SK-N-SH (cell line): ENCODE data around the gene SLC5A9. TPM values are rescaled to one million over a fixed set of nuclear protein-coding genes. Genes with fewer than 3 reads are reported as not detected.

Experiments
- CTCF ChIA-PET: fragments of 300-600, 350-600 bp; formaldehyde crosslinking; extraction: SDS; loops from one replicate; lab custom pipeline; 2021; lab: Yijun Ruan, JAX
- POLR2A ChIA-PET: fragments of 350-600 bp; sonication (Branson Sonifier 250); formaldehyde crosslinking; extraction: SDS; loops from one replicate; lab custom pipeline; 2020; ENCODE audit warnings: antibody characterized with exemption, inconsistent platforms; lab: Yijun Ruan, JAX
- DNase-seq: peaks from one replicate; pipeline ENCODE4 v3.0.0; 2012
- H2AFZ ChIP-seq: fragments of 200-600 bp; sonication (generic); 2 replicates; pipeline ENCODE4 v1.8.1; 2016; ENCODE audit warnings: antibody characterized with exemption, mild to moderate bottlenecking, low read depth
- H3F3A ChIP-seq: fragments of 200-600 bp; sonication (generic); replicated peaks from 2 replicates; pipeline ENCODE3; 2016; ENCODE audit warnings: antibody characterized with exemption, mild to moderate bottlenecking; ENCODE audit not compliant: insufficient read depth
- H3K27ac ChIP-seq, 2 experiments: fragments of 200-500 bp in 1 of 2; fragments of 200-600 bp in 1 of 2; sonication (Bioruptor generic) in 1 of 2; sonication (generic), shearing (Covaris generic) in 1 of 2; 2 replicates each; pipeline versions ENCODE4 v1.5.1 to v1.6.1; 2014 to 2016; ENCODE audit warnings: low read depth in 2 of 2, inconsistent platforms in 1 of 2, low read length in 1 of 2, mild to moderate bottlenecking in 1 of 2, mixed read lengths in 1 of 2
- H3K27me3 ChIP-seq: fragments of 200-600 bp; sonication (generic), shearing (Covaris generic); 2 replicates; pipeline ENCODE4 v1.6.1; 2016; ENCODE audit warnings: mixed run types; ENCODE audit not compliant: insufficient read depth
- H3K36me3 ChIP-seq, 2 experiments: fragments of 200-500 bp in 1 of 2; fragments of 200-600 bp in 1 of 2; sonication (Bioruptor generic) in 1 of 2; sonication (generic) in 1 of 2; replicated peaks in 1 of 2; 2 replicates each; pipeline versions ENCODE3 to v1.5.1; 2014 to 2016; ENCODE audit warnings: low read length in 1 of 2, mild to moderate bottlenecking in 1 of 2; ENCODE audit not compliant: insufficient read depth in 2 of 2, control insufficient read depth in 1 of 2
- H3K4me1 ChIP-seq, 2 experiments: fragments of 200-500 bp in 1 of 2; fragments of 200-600 bp in 1 of 2; sonication (Bioruptor generic) in 1 of 2; sonication (generic), shearing (Covaris generic) in 1 of 2; 2 replicates each; pipeline versions ENCODE4 v1.5.1 to v1.6.1; 2014 to 2016; ENCODE audit warnings: low read depth in 1 of 2, low read length in 1 of 2, mixed run types in 1 of 2; ENCODE audit not compliant: insufficient read depth in 2 of 2, control insufficient read depth in 1 of 2
- H3K4me2 ChIP-seq: fragments of 200-600 bp; sonication (generic), shearing (Covaris generic); 2 replicates; pipeline ENCODE4 v1.6.1; 2017; ENCODE audit warnings: mixed run types
- H3K4me3 ChIP-seq, 2 experiments: fragments of 200-500 bp in 1 of 2; fragments of 200-600 bp in 1 of 2; sonication (Bioruptor generic) in 1 of 2; sonication (generic), shearing (Covaris generic) in 1 of 2; 2 replicates each; pipeline versions ENCODE4 v1.5.1 to v1.8.1; 2014 to 2016; ENCODE audit warnings: low read depth in 2 of 2, inconsistent platforms in 1 of 2, low read length in 1 of 2, mild to moderate bottlenecking in 1 of 2, mixed read lengths in 1 of 2, moderate library complexity in 1 of 2
- H3K79me2 ChIP-seq: fragments of 200-600 bp; sonication (generic); 2 replicates; pipeline ENCODE4 v1.8.1; 2017; ENCODE audit warnings: mild to moderate bottlenecking; ENCODE audit not compliant: insufficient read depth
- H3K9ac ChIP-seq: fragments of 200-600 bp; sonication (generic); 2 replicates; pipeline ENCODE4 v1.6.1; 2017; ENCODE audit warnings: mixed run types
- H3K9me2 ChIP-seq: fragments of 200-600 bp; sonication (generic); 2 replicates; pipeline ENCODE4 v1.6.1; 2017; ENCODE audit warnings: mixed run types
- H3K9me3 ChIP-seq: fragments of 200-600 bp; sonication (generic); 2 replicates; pipeline ENCODE4 v1.6.1; 2017; ENCODE audit warnings: mixed run types, mild to moderate bottlenecking, moderate library complexity
- H4K20me1 ChIP-seq: fragments of 200-600 bp; sonication (generic); 2 replicates; pipeline ENCODE4 v1.6.1; 2017; ENCODE audit warnings: mild to moderate bottlenecking, mixed run types; ENCODE audit not compliant: insufficient read depth
- CHD2 ChIP-seq: fragments of 150-350 bp; IDR thresholded peaks from 2 replicates; pipeline ENCODE4 v1.6.1; 2018; ENCODE audit warnings: low read length; ENCODE audit not compliant: partially characterized antibody
- ELF1 ChIP-seq: IDR thresholded peaks from 2 replicates; pipeline ENCODE4 v1.4.0; 2012
- EZH2phosphoT487 ChIP-seq: fragments of 200-600 bp; sonication (generic); IDR thresholded peaks from 2 replicates; pipeline ENCODE4 v1.6.1; 2017; ENCODE audit warnings: low read depth, mixed run types, mild to moderate bottlenecking, antibody characterized with exemption, moderate library complexity, borderline replicate concordance
- FOSL2 ChIP-seq: IDR thresholded peaks from 2 replicates; pipeline ENCODE4 v1.4.0; 2012; ENCODE audit warnings: low read depth, mild to moderate bottlenecking, moderate library complexity, borderline replicate concordance
- FOXJ3 ChIP-seq: sonication (generic); formaldehyde crosslinking; IDR thresholded peaks from 2 replicates; pipeline ENCODE4 v1.5.1; 2020; ENCODE audit warnings: mild to moderate bottlenecking, missing genetic modification reagents
- FOXM1 ChIP-seq: IDR thresholded peaks from 2 replicates; pipeline ENCODE4 v1.4.0; 2012; ENCODE audit warnings: low read depth, mild to moderate bottlenecking
- GABPA ChIP-seq: IDR thresholded peaks from 2 replicates; pipeline ENCODE4 v1.4.0; 2012; ENCODE audit warnings: low read depth, mild to moderate bottlenecking
- MXI1 ChIP-seq: IDR thresholded peaks from 2 replicates; pipeline ENCODE4 v1.6.1; 2012; ENCODE audit warnings: mild to moderate bottlenecking, low read depth, low read length, improper control_type of control experiment
- RFX5 ChIP-seq: IDR thresholded peaks from 2 replicates; pipeline ENCODE4 v1.6.1; 2012; ENCODE audit warnings: mild to moderate bottlenecking, improper control_type of control experiment, low read length
- RXRA ChIP-seq: IDR thresholded peaks from 2 replicates; pipeline ENCODE4 v1.4.0; 2012; ENCODE audit warnings: low read depth, mild to moderate bottlenecking, borderline replicate concordance
- SMC3 ChIP-seq: IDR thresholded peaks from 2 replicates; pipeline ENCODE4 v1.6.1; 2012; ENCODE audit warnings: low read depth, low read length, improper control_type of control experiment
- TAF1 ChIP-seq: IDR thresholded peaks from 2 replicates; pipeline ENCODE4 v1.6.1; 2012; ENCODE audit warnings: low read depth, mild to moderate bottlenecking, low read length, moderate library complexity, borderline replicate concordance
- TEAD4 ChIP-seq: IDR thresholded peaks from 2 replicates; pipeline ENCODE4 v1.4.0; 2012; ENCODE audit warnings: mild to moderate bottlenecking, borderline replicate concordance; ENCODE audit not compliant: insufficient read depth
- WGBS: methylation state at CpG from one replicate; pipeline ENCODE4 v1.1.6; 2017; ENCODE audit warnings: low lambda C conversion rate; 5-methylcytosine and 5-hydroxymethylcytosine counted together
- polyA plus RNA-seq, 3 experiments: library from polyadenylated mRNA; depleted of rRNA; stranded (reverse); fragments of >200 nt; gene quantifications; 2 replicates each; pipeline ENCODE4 v1.2.3, GENCODE V29; 2012
- TF ChIP-seq, protein P1 (sequence below): fragments of 200-600 bp; sonication (generic); IDR thresholded peaks from 2 replicates; pipeline ENCODE4 v1.6.1; 2017; ENCODE audit warnings: antibody characterized with exemption, mild to moderate bottlenecking, moderate library complexity
- TF ChIP-seq, protein P2 (sequence below): fragments of 150-350 bp; IDR thresholded peaks from 2 replicates; pipeline ENCODE4 v1.6.1; 2016; ENCODE audit warnings: mild to moderate bottlenecking, low read depth, low read length
- TF ChIP-seq, protein P3 (sequence below): IDR thresholded peaks from 2 replicates; pipeline ENCODE4; 2012

The SLC5A9 gene
- polyA plus RNA-seq, 1 of the 3 experiments (the other 2 are of a cell fraction), result not detected

DNA sequence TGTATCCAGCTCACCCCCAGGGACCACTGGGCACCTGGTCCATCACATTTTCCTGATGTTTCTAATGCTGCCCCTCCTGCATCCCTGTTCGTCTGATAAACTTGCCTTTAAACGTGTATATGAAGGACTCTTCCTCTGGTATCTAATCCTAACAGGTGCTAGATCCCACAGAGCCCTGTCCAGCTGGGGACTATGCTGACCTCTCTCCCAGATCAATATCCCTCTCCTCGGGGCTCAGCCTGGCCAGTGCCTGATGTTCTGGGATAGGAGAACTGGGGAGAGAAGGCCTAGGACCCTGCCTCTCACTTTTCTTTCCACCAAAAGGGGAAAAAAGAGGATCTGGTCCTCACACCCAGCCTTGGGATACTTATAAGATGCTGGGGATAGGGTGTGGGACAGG lies 1.4 kb upstream of the SLC5A9 start:
- 40% methylated on average over 3 of the region's 3 CpGs for WGBS
- CTCF ChIA-PET, result interaction anchor here (1.4 kb wide), 1 partner anchor 15 kb away, joined by 5 read pairs; no protein-coding TSS in a partner anchor
- Histone ChIP-seq H3K4me2 (no peak overlapping the region), H3K4me3 (no peak overlapping the region), H4K20me1 (no peaks in the 10 kb centered on the region), H3K79me2 (no peaks in the 10 kb centered on the region), H3K27me3 (no peaks in the 10 kb centered on the region), H2AFZ (no peak overlapping the region), H3F3A (no peaks in the 10 kb centered on the region), H3K4me1 (no peaks in the 10 kb centered on the region), H3K27ac (no peak overlapping the region), H3K9me3 (no peaks in the 10 kb centered on the region), H3K36me3 (no peaks in the 10 kb centered on the region), H3K9ac (no peak overlapping the region), H3K9me2 (no peaks in the 10 kb centered on the region)
- TF ChIP-seq CHD2 (no peak), FOXJ3 (CRISPR knock-in tag) (no peak), FOSL2 (no peak), TEAD4 (no peak), ELF1 (no peak), GABPA (no peak), MXI1 (no peak)
- TF ChIP-seq, protein P1, sequence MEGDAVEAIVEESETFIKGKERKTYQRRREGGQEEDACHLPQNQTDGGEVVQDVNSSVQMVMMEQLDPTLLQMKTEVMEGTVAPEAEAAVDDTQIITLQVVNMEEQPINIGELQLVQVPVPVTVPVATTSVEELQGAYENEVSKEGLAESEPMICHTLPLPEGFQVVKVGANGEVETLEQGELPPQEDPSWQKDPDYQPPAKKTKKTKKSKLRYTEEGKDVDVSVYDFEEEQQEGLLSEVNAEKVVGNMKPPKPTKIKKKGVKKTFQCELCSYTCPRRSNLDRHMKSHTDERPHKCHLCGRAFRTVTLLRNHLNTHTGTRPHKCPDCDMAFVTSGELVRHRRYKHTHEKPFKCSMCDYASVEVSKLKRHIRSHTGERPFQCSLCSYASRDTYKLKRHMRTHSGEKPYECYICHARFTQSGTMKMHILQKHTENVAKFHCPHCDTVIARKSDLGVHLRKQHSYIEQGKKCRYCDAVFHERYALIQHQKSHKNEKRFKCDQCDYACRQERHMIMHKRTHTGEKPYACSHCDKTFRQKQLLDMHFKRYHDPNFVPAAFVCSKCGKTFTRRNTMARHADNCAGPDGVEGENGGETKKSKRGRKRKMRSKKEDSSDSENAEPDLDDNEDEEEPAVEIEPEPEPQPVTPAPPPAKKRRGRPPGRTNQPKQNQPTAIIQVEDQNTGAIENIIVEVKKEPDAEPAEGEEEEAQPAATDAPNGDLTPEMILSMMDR, result no peak
- TF ChIP-seq, protein P2, sequence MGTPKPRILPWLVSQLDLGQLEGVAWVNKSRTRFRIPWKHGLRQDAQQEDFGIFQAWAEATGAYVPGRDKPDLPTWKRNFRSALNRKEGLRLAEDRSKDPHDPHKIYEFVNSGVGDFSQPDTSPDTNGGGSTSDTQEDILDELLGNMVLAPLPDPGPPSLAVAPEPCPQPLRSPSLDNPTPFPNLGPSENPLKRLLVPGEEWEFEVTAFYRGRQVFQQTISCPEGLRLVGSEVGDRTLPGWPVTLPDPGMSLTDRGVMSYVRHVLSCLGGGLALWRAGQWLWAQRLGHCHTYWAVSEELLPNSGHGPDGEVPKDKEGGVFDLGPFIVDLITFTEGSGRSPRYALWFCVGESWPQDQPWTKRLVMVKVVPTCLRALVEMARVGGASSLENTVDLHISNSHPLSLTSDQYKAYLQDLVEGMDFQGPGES, result no peak
- no peak for DNase-seq
- POLR2A ChIA-PET, result no interaction called here

DNA sequence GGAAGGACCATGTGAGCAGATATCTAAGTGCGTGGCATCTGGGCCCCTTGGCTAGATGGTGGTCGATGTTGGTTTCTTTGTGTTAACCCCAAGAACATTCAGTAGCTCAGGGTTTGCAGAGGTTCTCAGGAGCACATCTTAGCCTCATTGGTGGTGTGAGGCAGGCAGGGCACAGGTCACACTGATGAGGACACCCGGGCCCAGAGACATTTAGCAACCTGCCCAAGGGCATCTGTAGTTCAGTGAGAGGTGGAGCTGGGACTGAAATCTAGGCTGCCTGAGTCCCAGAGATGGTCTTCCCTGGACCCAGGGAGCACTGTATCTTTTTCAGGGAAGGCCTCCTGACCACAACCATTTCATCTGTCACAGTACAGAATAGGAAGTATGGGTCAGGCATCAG lies 859 bp upstream of the SLC5A9 start:
- Histone ChIP-seq H3K9me3 (no peaks in the 10 kb centered on the region), H3K4me2 (no peak overlapping the region), H3K9ac (no peak overlapping the region), H3K4me3 (no peak overlapping the region), H3K79me2 (no peaks in the 10 kb centered on the region), H4K20me1 (no peaks in the 10 kb centered on the region), H3F3A (no peaks in the 10 kb centered on the region), H3K27ac (no peak overlapping the region), H3K36me3 (no peaks in the 10 kb centered on the region), H3K9me2 (no peaks in the 10 kb centered on the region), H3K27me3 (no peaks in the 10 kb centered on the region), H2AFZ (no peak overlapping the region), H3K4me1 (no peaks in the 10 kb centered on the region)
- POLR2A ChIA-PET, result no interaction called here
- no peak for TF ChIP-seq SMC3
- TF ChIP-seq RFX5, result no peak
- no peak for TF ChIP-seq EZH2phosphoT487
- TF ChIP-seq TAF1, result no peak
- no peak for TF ChIP-seq TEAD4
- no peak for TF ChIP-seq RXRA
- TF ChIP-seq FOXM1, result no peak
- TF ChIP-seq, protein P3, sequence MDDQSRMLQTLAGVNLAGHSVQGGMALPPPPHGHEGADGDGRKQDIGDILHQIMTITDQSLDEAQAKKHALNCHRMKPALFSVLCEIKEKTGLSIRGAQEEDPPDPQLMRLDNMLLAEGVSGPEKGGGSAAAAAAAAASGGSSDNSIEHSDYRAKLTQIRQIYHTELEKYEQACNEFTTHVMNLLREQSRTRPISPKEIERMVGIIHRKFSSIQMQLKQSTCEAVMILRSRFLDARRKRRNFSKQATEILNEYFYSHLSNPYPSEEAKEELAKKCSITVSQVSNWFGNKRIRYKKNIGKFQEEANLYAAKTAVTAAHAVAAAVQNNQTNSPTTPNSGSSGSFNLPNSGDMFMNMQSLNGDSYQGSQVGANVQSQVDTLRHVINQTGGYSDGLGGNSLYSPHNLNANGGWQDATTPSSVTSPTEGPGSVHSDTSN, result no peak
- CTCF ChIA-PET, result interaction anchor here (0.7 to 1.4 kb wide), 3 partner anchors 15 to 19 kb away, joined by 3 to 5 read pairs (median 3); no protein-coding TSS in a partner anchor
- WGBS, result 29% methylated on average over 2 of the region's 3 CpGs
- no peak for DNase-seq
